ENCODE data around the gene BTNL9.

DNA sequence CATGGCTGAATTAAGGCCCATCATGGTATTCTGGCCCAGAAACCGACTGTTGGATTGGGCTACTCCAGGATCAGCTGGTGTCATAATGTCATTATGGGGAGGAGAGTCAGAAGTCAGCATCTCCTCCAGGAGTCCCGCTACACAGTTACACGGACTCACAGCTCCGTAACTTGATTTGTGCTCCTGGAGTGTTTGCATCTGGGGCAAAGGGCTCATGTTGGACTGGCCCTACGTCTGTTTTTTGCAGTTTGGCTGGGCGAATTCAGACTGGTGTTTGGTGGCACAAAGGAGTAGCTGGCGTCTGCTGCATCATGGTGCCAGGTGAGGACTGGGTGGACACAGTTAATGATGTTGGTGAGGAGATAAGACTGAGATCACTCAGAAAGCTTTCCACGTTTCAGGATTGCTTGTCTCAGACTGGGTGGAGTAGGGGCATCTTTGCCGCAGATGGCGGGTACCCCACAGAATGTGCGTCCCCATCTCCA, 59.6 kb downstream of the BTNL9 start:
- TF ChIP-seq POLR2A (IDR thresholded peaks at IDR 0.05) (no peak), POLR2AphosphoS5 (IDR thresholded peaks at IDR 0.05) (no peak)
